HK-2 (cell line): Measurements from ENCODE around the gene KRT83.
"Not testable (repeated sequence)": the region's sequence is repeated elsewhere in the genome, so short reads cannot be mapped to it uniquely, and the experiment has no call there.

Experiments used
- DNase-seq: peaks from one replicate; pipeline ENCODE4 v3.0.0-alpha.2; 2018; ENCODE audit not compliant: unreplicated experiment

The KRT83 gene

DNA sequence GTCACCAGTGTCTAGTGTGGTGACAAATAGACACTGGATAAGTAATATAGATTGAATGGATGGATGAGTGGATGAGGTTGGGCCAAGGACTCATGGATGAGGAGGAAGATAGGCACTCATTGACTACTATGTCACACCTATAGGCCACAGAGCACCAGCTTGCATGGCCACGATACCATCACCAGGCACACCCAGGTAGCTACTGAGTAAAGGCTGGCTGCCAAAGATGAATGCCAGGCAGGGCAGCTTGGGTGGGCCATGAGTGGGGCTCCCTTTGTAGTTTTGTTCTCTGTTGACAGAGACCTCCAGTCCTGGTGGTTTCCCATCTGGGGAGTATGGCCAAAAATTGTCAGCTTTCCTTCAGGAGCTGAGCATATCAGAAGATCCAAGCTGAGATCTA is 11.2 kb upstream of the KRT83 start:
- no peak for DNase-seq

DNA sequence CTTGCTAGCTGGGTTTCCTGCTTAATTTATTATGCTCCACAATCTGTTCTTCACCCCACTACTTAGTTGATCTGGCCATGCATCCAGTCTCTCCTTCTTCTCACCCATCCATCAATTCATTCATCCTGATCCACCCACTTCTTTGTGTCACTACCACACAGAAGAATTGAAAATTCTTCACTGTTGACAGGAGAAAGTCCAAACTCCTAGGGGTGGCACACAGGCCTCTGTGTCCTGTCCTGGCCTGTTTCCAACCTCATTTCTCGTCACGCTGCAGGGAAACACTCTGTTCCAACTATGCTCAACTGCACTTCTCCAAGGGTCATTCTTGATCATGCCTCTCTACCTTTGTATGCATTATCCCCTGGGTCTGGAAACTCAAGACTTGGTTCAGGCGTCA is 10.6 kb upstream of the KRT83 start:
- no peak for DNase-seq

GRCh38 chr12:52331039-52331438 is 9.8 kb upstream of the KRT83 start:
- DNase-seq = no peak

DNA sequence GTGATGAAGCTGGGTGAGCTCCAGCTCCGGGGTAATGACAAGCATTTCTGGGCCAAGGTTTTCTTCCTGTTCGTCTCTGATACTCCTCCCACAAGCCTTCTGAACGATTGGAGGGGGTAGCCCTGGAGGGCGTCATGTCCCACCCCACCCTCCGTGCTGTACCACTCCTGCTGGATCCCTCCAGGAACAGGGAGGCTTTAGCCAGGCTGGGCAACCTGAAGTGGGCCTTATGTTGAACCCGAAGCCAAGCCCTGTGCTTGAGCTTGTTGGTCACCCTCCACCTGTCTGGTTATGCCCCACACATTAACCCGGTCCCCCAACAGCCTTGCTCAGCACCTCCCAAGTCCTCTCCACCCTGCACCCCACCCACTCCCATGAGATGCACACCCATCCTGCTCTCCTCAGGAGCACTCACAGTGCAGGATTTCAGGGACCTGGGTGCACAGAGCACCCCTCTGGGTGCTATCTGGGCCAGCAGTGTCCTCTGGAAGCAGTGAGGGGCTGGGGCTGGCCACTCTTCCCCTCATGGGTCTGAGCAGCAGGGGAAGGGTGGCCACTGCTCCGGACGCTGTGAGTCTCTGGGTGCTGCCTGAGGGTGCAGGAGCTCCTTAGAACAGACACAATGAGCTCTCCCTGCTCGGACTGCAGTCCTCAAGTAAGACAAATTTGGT is 6.8 kb upstream of the KRT83 start:
- no peak for DNase-seq

GRCh38 chr12:52327052-52327829 is 6.0 kb upstream of the KRT83 start:
- DNase-seq = peak; percentile 86

DNA sequence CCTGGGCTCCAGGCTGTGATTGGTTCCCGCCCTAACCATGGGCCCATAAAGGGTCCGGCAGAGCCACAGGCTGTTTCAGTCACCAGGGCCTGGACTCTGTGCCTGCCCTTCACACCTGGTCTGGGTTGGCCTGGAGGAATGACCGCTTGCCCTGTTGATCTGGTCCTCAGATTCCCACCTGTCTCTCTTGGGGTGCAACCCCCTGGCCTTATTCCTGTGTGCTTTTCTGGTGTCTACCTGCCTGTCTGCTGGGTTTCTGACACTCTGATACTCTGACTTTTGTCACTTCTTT is 2.9 kb upstream of the KRT83 start:
- no peak for DNase-seq

DNA sequence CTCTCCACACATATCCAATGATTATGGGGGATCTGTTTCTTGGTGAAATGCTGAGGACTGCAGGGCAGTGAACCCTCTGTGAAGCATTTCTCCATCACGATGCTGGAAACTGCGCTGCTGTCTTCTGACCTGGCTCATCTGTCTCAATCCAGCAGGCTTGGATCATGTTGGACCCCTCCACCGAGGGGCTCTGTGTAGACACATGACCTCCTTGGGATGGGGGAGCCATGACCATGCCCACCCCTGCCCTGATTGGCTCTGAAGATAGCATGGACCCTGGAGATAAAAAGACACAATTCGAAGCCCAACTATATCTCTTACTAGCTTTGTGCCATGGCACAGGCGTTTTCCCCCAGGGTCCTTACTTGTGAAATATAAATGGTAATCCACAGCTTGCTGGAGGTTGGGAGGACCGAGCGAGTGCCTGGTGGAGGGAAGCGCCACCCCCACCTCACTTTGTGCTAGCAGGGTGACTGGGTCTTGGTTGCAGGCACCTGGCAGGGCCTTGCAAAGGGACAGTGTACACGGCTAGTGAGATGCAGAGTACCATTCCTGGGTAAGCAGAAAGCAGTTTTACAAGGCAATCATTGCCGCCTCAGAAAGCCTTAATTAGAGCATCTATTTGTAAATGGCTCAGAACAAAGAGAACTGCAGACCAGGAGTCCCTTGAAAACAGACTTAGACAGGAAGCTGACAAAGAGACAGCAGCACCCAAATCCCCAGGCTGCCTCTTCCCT is 2.4 kb upstream of the KRT83 start:
- no peak for DNase-seq

- no peak for DNase-seq
Measured at GRCh38 chr12:52323001-52323400, 1.8 kb upstream of the KRT83 start.

GRCh38 chr12:52322069-52322468 is 871 bp upstream of the KRT83 start:
- DNase-seq = no peak

DNA sequence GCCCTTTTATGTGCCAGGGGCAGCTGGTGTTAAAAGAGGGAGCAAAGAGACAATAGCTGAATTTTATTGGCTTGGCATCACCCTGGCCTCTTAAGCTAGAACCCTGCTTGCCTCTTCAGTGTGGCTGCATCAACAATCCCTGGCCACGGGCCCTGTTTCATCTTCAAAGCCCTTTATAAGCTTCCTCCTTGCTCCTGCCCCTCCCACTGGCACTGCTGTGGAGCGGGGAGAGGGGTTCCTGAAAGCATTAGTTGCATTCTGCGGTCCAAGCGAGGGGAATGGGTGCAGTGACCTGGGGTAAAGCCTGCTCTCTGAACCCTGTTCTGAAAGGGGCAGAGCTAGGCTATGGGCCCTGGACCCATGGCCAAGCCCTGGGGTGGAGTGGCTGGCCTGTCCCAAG is 220 bp upstream of the KRT83 start:
- DNase-seq = no peak

DNA sequence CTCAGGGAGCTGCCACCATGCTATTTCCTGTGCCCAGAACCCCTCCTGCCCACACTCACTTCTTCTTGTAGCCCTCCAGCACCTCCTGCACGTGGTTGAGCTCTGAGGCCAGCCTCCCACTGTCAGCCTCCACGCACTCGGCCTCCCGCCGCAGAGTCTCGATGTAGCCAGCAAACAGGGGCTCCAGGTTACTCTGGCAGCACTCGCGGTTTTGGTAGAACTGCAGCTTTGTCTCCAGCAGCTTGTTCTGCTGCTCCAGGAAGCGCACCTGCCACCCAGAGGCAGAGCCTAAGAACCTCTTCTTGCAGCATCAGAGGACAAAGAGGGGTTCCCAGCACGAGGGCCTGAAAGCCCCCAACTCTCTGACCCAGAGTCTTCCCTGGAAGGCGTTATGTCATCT is 2.1 kb downstream of the KRT83 start:
- DNase-seq = no peak

DNA sequence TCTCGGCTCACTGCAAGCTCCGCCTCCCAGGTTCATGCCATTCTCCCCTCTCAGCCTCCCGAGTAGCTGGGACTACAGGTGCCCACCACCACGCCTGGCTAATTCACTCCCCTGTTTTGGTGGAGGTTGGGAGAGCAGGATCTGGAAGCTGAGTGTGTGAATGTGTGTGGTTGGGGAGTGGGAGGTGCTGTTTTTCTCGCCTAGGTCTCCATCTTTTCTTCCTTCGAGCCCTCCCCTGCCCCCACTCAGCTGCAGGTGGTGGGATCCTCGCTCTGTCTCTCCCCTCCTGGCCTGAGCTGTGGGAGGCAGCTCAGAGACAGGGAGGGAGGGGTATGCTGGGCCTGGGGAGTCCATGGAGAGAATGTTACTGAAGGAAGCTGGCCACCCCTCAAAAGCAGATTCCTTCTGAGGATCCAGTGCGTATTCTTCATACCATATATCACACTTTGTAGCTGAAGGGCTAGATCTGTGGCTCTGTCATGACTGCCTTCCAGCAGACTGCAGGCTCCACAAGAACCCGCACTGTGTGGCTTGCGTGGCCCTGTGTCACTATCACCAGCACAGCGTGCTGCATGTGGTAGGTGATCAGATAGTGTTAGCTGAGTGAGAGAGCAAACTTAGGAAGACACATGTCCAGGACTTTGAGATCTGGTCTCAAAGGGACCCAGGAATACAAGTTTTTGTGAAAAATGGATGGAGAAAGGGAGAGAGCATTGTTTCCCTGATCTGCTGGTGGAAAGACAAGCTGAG is 2.8 kb downstream of the KRT83 start:
- no peak for DNase-seq

- DNase-seq = no peak
Measured at GRCh38 chr12:52317468-52318052, 3.6 kb downstream of the KRT83 start.

DNA sequence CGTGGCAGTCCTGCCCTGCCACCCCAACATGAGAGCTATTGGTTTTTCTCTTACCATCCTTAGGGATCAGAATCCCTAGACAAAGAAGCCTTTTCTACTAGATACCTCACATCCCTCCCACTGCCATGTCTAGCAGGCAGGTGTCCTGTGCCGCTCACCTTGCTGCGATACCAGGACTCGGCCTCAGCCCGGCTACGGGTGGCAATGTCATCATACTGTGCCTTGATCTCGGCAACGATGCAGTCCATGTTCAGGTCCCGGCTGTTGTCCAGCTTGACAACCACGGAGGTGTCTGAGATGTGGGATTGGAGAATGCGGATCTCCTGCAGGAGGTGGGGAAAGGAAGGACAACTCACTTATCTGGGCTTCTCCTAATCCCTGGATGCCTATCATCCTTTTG is 4.5 kb downstream of the KRT83 start:
- DNase-seq = no peak

DNA sequence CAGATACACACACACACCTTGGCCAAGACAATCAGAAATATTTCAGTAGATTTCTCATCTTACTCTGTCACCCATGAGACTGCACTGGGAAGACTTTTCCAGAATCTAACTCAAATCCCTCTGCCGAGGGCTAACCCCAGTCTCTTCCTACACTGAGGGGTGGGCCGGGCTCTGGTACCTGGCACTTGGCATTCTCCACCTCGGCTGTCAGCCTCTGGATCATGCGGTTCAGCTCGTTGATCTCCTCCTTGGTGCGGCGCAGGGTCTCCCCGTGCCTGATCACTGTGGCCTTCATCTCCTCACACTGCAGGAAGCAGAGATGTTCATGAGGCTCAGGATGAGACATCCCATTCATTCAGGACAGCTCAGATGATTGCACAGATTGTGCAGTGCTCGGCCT is 4.9 kb downstream of the KRT83 start:
- DNase-seq = no peak

- not testable (repeated sequence) for DNase-seq
Measured at GRCh38 chr12:52315721-52316120, 5.5 kb downstream of the KRT83 start.

DNA sequence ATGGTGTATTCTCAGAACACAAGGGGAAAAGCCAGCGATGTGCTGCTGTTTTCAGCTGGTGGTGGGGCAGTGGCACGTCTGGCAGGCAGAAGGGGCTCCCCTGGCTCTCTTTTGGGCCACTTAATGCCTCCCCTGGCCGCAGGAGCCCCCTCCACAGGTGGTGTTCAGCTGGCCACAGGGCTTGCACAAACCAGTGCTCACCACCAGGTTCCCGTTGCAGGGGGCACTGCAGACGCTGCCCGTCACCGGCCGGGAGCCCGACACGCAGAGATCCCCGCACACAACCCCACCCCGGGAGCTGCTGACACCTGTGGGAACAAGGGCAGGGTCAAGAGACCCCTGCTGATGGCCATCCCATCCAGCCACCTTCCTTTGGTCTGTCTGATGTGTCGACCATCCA is 6.7 kb downstream of the KRT83 start:
- DNase-seq = no peak

GRCh38 chr12:52313926-52314325 is 7.3 kb downstream of the KRT83 start:
- DNase-seq = no peak

DNA sequence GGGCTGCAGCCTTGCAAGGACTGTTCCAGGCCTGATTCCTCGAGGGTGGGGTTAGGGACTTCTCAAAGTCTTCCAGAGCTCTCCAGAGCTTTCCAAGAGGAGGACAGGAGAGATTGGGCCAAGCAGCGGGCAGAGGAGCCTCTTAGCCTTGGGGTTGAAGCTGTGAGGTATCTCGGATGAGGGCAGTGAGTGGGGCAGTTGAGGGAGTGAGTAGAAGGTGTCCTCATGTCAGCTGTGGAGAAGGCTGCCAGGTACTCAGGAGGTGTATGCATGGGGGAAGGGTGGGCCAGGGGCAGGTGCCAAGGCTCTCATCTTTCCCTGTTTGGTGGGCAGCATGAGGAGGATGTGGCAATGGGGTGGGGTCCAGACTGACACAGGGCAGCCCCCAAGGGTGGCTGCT is 7.7 kb downstream of the KRT83 start:
- no peak for DNase-seq

- DNase-seq = no peak
Measured at GRCh38 chr12:52312086-52312485, 9.1 kb downstream of the KRT83 start.

DNA sequence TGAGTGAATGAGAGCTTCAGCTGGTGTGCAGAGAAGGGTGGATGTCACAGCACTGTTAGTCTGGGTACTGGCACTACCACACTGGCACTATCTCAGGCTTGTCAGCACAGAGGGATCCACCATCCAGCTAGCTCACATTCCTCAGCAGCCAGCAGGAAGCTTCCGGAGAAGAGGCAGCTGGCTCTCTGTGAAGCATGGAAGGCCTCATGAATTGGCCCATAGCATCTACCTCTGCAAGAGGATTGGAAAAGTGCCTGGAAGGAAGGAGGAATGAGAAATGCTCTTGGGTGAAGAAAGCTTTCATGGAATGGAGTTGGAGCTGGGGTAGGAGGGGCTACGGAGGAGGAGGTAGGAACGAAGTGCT is 9.9 kb downstream of the KRT83 start:
- no peak for DNase-seq

DNA sequence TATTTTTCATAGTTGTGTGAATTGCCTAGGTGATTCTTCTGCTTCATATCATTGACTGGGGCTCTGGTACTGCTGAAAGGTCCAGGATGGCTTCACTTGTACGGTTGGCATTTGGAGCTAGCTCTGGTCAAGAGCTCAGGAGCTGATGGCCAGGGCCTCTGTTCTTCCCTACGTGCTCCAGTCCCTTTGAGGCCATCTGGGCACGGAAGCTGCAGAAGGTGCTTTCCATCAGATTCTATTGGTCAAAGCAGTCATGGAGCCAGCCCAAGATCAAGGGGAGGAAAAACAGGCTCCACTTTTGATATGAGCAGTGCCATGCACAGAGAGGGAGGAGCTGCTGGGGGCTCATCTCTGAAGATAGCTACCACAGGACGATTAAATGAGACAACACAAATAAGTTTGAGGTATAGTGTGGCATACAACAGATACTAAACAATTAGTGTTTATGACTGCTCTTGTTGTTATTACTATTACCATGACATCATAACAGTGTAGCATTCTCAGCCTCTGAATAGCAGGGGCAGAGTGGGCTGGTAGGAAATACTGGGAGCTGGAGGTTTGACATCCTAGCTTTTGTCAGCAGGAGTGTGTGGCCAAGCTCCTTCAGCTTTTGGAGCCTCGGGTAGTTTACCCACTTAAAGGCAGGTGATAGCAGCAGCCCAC is 10.4 kb downstream of the KRT83 start:
- DNase-seq = no peak
